ENCODE measurements around the gene TMEM151A. TPM values are rescaled to one million over a fixed set of nuclear protein-coding genes. Genes with fewer than 3 reads are reported as not detected.

TMEM151A gene
- total and polyA plus RNA-seq, 8 donors, result 0.46 to 19.6 (median 2.8) TPM; not detected in 2

- no peaks in the 10 kb centered on the region for H3K9me3 ChIP-seq
- intact Hi-C loops (cut with DNase I; ENCODE audit: low total_unique reads), result no loop called here
- H3K27ac ChIP-seq, result no peak overlapping the region
- peaks cover 24 to 52% (median 35%) of the 10 kb centered on the region in 4 donors for H3K4me1 ChIP-seq
- peaks cover 0 to 12% (median 0%) of the 10 kb centered on the region in 3 donors for H3K27me3 ChIP-seq
- TF ChIP-seq POLR2A (IDR thresholded peaks at IDR 0.05), result no peak
- TF ChIP-seq CTCF (IDR thresholded peaks at IDR 0.05), result peak in 5 of 7 experiments; percentile 93 to 99 (median 96)
- TF ChIP-seq POLR2AphosphoS5 (IDR thresholded peaks at IDR 0.05), result peak; percentile 22 to 83 (median 30)
- DNase-seq, result peak; percentile 99 to 100
- H3K4me3 ChIP-seq, result no peak overlapping the region
- WGBS, 5 donors, result 14 to 29% (median 14%) methylated on average over 15 to 35 of the region's 35 CpGs
- peaks cover 10 to 32% (median 24%) of the 10 kb centered on the region in 4 donors for H3K36me3 ChIP-seq
These were observed 8.9 kb upstream of the TMEM151A start for GRCh38 chr11:66282468-66283455.

- WGBS, 5 donors, result 62 to 93% (median 81%) methylated on average over 7 to 14 of the region's 14 CpGs
- intact Hi-C loops (cut with DNase I; ENCODE audit: low total_unique reads), result no loop called here
- TF ChIP-seq POLR2A (IDR thresholded peaks at IDR 0.05), result no peak
- no peak for TF ChIP-seq POLR2AphosphoS5 (IDR thresholded peaks at IDR 0.05)
- no peak for TF ChIP-seq EP300 (IDR thresholded peaks at IDR 0.05)
- no peak for TF ChIP-seq CTCF (IDR thresholded peaks at IDR 0.05)
These were observed 8.1 kb upstream of the TMEM151A start for GRCh38 chr11:66283461-66284105.

GRCh38 chr11:66284526-66285078 lies 7.1 kb upstream of the TMEM151A start:
- H3K36me3 ChIP-seq, result peaks cover 10 to 32% (median 24%) of the 10 kb centered on the region in 4 donors
- H3K9me3 ChIP-seq, result no peaks in the 10 kb centered on the region
- intact Hi-C loops (cut with DNase I; ENCODE audit: low total_unique reads), result no loop called here
- H3K4me1 ChIP-seq, result peaks cover 25 to 54% (median 37%) of the 10 kb centered on the region in 4 donors
- no peak for DNase-seq
- WGBS, 5 donors, result 91 to 98% (median 94%) methylated on average over 16 of the region's 16 CpGs
- no peak overlapping the region for H3K4me3 ChIP-seq
- no peaks in the 10 kb centered on the region for H3K27me3 ChIP-seq
- TF ChIP-seq POLR2AphosphoS5 (IDR thresholded peaks at IDR 0.05), result no peak
- no peak for TF ChIP-seq POLR2A (IDR thresholded peaks at IDR 0.05)
- no peak for TF ChIP-seq EP300 (IDR thresholded peaks at IDR 0.05)
- TF ChIP-seq CTCF (IDR thresholded peaks at IDR 0.05), result no peak
- no peak overlapping the region for H3K27ac ChIP-seq

More at GRCh38 chr11:66283461-66284105, 8.1 kb upstream of the TMEM151A start:
- no peak overlapping the region for H3K4me3 ChIP-seq
- no peak for DNase-seq
- peaks cover 0 to 9% (median 0%) of the 10 kb centered on the region in 3 donors for H3K27me3 ChIP-seq
- peaks cover 25 to 56% (median 38%) of the 10 kb centered on the region in 4 donors for H3K4me1 ChIP-seq
- H3K27ac ChIP-seq, result no peak overlapping the region
- H3K36me3 ChIP-seq, result peaks cover 10 to 32% (median 24%) of the 10 kb centered on the region in 4 donors
- H3K9me3 ChIP-seq, result no peaks in the 10 kb centered on the region
